HepG2 (cell line): Measurements from ENCODE around the gene DOK1. TPM values are rescaled to one million over a fixed set of nuclear protein-coding genes. Genes with fewer than 3 reads are reported as not detected.

ENCODE experiments used
- ADNP ChIP-seq: sonication (generic); formaldehyde crosslinking; IDR thresholded peaks from 2 replicates; pipeline ENCODE4 v1.4.0; 2020; ENCODE audit warnings: missing genetic modification reagents
- FOXP1 ChIP-seq, 2 experiments: fragments of 450-650 bp in 1 of 2; IDR thresholded peaks; 2 replicates each; pipeline ENCODE4 v1.6.1; 2017 to 2018; ENCODE audit warnings: antibody characterized with exemption in 1 of 2
- HIVEP1 ChIP-seq: sonication (generic); formaldehyde crosslinking; IDR thresholded peaks from 2 replicates; pipeline ENCODE4 v1.4.0; 2020; ENCODE audit warnings: mild to moderate bottlenecking, missing genetic modification reagents
- HMGXB3 ChIP-seq: sonication (generic); formaldehyde crosslinking; IDR thresholded peaks from 2 replicates; pipeline ENCODE4 v1.4.0; 2020; ENCODE audit warnings: missing genetic modification reagents, borderline replicate concordance
- TOPORS ChIP-seq: sonication (generic); formaldehyde crosslinking; IDR thresholded peaks from 2 replicates; pipeline ENCODE4 v1.8.0; 2023; ENCODE audit warnings: mild to moderate bottlenecking, missing genetic modification reagents
- ZBTB40 ChIP-seq, 2 experiments: fragments of 450-650 bp in 1 of 2; sonication (generic) in 1 of 2; formaldehyde crosslinking in 1 of 2; IDR thresholded peaks; 2 replicates each; pipeline versions ENCODE4 v1.6.1 to v1.8.0; 2016 to 2022; ENCODE audit warnings: antibody characterized with exemption in 1 of 2, mild to moderate bottlenecking in 1 of 2, missing genetic modification reagents in 1 of 2
- ZKSCAN1 ChIP-seq: fragments of 150-350 bp; IDR thresholded peaks from 2 replicates; pipeline ENCODE4 v1.6.1; 2014; ENCODE audit warnings: low read length
- ZNF607 ChIP-seq: sonication (generic); formaldehyde crosslinking; IDR thresholded peaks from 2 replicates; pipeline ENCODE4 v1.5.1; 2020; ENCODE audit warnings: missing genetic modification reagents, mild to moderate bottlenecking, borderline replicate concordance
- ZNF710 ChIP-seq: sonication (generic); formaldehyde crosslinking; IDR thresholded peaks from 2 replicates; pipeline ENCODE4 v1.5.0; 2020; ENCODE audit warnings: mild to moderate bottlenecking, missing genetic modification reagents, borderline replicate concordance
- polyA plus RNA-seq, 8 experiments: library from polyadenylated mRNA; depleted of rRNA in 3 of 8; stranded (reverse) in 7 of 8; unstranded in 1 of 8; fragments of >200 nt; fragmentation: Illumina TruSeq in 4 of 8; extraction: Trizol in 4 of 8; gene quantifications; 2 replicates each; pipeline versions ENCODE4 v1.2.1 to v1.2.3, GENCODE V29; 2011 to 2016; ENCODE audit warnings: low read depth in 4 of 8, missing spikeins in 1 of 8, mixed read lengths in 1 of 8; ENCODE audit not compliant: insufficient read depth in 1 of 8
- total RNA-seq, 5 experiments: library from RNA; depleted of rRNA; stranded (reverse); fragments of >200 nt; fragmentation: Illumina TruSeq; extraction: Trizol; gene quantifications; 2 replicates each; pipeline ENCODE4 v1.2.3, GENCODE V29; 2016; ENCODE audit warnings: low read depth in 1 of 5

DOK1 gene
- total and polyA plus RNA-seq, 2 of the 13 experiments (the other 11 are each of a cell fraction or from before 2014, with no cell fraction given), result 0.53 to 0.74 TPM

GRCh38 chr2:74529357-74530238 lies 24.9 kb upstream of the DOK1 start, which contains the start of the genes AUP1 and HTRA2 (continued):
- TF ChIP-seq HIVEP1 (CRISPR knock-in tag) (no peak; the same call in none of the 2 replicates), ZKSCAN1 (no peak), ZNF607 (peak; percentile 83; the same call in 1 of the 2 replicates), ADNP (CRISPR knock-in tag) (no peak), FOXP1 (IDR thresholded peaks at IDR 0.05) (no peak), FOXP1 (CRISPR knock-in tag; IDR thresholded peaks at IDR 0.05) (no peak), ZBTB40 (IDR thresholded peaks at IDR 0.05) (no peak), ZBTB40 (CRISPR knock-in tag; IDR thresholded peaks at IDR 0.05) (peak; percentile 60; the same call in 1 of the 2 replicates), TOPORS (CRISPR knock-in tag) (peak; percentile 20; the same call in 1 of the 2 replicates), HMGXB3 (peak; percentile 59; the same call in 1 of the 2 replicates), ZNF710 (CRISPR knock-in tag) (peak; percentile 80)
